ENCODE data around the gene MYOZ2. TPM values are rescaled to one million over a fixed set of nuclear protein-coding genes. Genes with fewer than 3 reads are reported as not detected.
A peak's percentile ranks its signal among the peaks of the same experiment; 100 is the strongest.

Gene MYOZ2
- total RNA-seq, 4 donors from 2014 or later: 0.21 to 0.30 (median 0.22) TPM; not detected in 1

- no peak overlapping the region for H3K4me3 ChIP-seq
- no peaks in the 10 kb centered on the region for H3K36me3 ChIP-seq
- TF ChIP-seq POLR2A (IDR thresholded peaks at IDR 0.05) (no peak), EP300 (IDR thresholded peaks at IDR 0.05) (no peak)
- TF ChIP-seq, protein P1, sequence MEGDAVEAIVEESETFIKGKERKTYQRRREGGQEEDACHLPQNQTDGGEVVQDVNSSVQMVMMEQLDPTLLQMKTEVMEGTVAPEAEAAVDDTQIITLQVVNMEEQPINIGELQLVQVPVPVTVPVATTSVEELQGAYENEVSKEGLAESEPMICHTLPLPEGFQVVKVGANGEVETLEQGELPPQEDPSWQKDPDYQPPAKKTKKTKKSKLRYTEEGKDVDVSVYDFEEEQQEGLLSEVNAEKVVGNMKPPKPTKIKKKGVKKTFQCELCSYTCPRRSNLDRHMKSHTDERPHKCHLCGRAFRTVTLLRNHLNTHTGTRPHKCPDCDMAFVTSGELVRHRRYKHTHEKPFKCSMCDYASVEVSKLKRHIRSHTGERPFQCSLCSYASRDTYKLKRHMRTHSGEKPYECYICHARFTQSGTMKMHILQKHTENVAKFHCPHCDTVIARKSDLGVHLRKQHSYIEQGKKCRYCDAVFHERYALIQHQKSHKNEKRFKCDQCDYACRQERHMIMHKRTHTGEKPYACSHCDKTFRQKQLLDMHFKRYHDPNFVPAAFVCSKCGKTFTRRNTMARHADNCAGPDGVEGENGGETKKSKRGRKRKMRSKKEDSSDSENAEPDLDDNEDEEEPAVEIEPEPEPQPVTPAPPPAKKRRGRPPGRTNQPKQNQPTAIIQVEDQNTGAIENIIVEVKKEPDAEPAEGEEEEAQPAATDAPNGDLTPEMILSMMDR (IDR thresholded peaks at IDR 0.05): no peak
- DNase-seq (ENCODE audit: low spot score in 2 of 2): no peak
- peaks cover 0 to 54% (median 9%) of the 10 kb centered on the region in 4 donors for H3K4me1 ChIP-seq
- peak overlapping the region in 2 of 4 donors; percentile 25 to 56 for H3K27ac ChIP-seq
- no peaks in the 10 kb centered on the region for H3K9me3 ChIP-seq
- no peaks in the 10 kb centered on the region for H3K27me3 ChIP-seq
- 95 to 96% methylated on average over 1 of the region's 1 CpG for WGBS, 2 donors
Measured at GRCh38 chr4:119105605-119106004, 30.0 kb upstream of the MYOZ2 start.

DNA sequence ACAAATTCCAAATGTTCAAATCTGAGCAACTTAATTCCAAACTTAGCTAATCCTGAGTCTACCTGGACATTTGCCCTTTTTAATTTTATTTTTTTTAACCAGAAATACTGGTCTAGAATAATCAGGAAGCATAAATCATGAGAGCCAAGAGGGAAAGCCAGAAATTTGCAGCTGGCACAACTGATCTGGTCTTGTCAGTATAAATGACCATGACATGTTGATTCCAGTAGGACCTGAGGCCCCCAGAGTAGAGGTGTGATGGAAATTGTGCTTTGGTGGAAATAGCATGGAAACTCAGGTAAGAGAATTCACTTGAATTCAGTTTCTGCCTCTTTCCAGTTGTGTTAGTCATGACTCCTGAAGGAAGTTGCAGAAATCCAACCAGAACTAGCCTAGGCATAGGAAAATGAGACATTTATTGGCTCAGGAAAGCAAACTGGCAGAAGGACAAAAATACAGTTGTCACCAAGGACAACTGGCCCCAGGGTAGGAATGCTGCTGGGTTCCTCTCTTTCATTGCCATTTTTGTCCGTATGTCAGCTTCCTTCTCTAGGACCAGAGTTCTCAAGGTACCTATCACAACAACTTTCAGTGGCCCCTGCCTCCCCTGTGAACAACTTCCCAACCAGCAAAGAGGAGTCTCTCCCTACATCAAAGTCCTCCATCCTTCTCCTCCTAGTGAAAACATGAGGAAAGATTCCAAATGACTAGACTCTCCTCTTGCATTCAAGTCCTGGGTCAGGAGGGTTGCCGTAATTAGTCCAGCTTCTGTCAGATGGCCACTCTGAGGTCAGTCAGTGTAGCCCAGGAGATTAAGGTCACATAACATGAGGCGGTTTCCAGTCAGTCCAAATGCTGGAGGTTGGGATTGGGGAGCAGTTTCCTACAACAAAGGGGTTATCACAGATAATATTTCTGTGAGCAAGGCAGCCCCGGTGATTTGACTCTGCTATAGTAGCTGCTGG is 29.3 kb upstream of the MYOZ2 start:
- DNase-seq (ENCODE audit: low spot score in 2 of 2): no peak
- peaks cover 0 to 49% (median 7%) of the 10 kb centered on the region in 4 donors for H3K4me1 ChIP-seq
- TF ChIP-seq, protein P1 (IDR thresholded peaks at IDR 0.05): no peak
- TF ChIP-seq EP300 (IDR thresholded peaks at IDR 0.05) (no peak), POLR2A (IDR thresholded peaks at IDR 0.05) (no peak)
- H3K4me3 ChIP-seq: no peak overlapping the region
- 52 to 62% methylated on average over 4 of the region's 4 CpGs for WGBS, 2 donors
- peak overlapping the region in 2 of 4 donors; percentile 25 to 56 for H3K27ac ChIP-seq
- H3K9me3 ChIP-seq: no peaks in the 10 kb centered on the region
- no peaks in the 10 kb centered on the region for H3K36me3 ChIP-seq
- H3K27me3 ChIP-seq: no peaks in the 10 kb centered on the region

DNA sequence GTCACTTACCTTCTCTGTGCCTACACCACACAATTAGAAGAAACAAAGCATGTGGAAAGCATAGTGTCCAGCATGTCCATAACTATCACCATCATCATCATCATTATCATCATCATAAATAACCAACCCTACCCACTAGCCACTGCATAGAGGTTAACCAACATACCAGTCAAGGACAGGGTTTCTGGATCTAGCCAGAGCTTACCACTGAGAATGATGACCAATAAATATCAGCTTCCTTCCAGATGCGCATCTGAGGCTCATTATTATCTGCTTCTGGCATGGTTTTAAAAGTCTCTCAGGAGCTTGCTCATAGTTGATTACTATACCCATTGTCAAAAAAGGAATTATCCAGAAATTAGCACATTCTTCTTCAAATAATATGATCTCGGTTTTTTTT is 25.5 kb upstream of the MYOZ2 start:
- TF ChIP-seq, protein P1 (IDR thresholded peaks at IDR 0.05): no peak
- Histone ChIP-seq H3K4me3 (no peak overlapping the region), H3K27me3 (no peaks in the 10 kb centered on the region), H3K4me1 (peaks cover 0 to 31% (median 2%) of the 10 kb centered on the region in 4 donors), H3K27ac (no peak overlapping the region), H3K36me3 (no peaks in the 10 kb centered on the region), H3K9me3 (no peaks in the 10 kb centered on the region)
- no peak for DNase-seq (ENCODE audit: low spot score in 2 of 2)
- WGBS, 2 donors: 78 to 83% methylated on average over 2 of the region's 2 CpGs

GRCh38 chr4:119111296-119111695 is 24.3 kb upstream of the MYOZ2 start:
- DNase-seq (ENCODE audit: low spot score in 2 of 2): no peak
- Histone ChIP-seq H3K27ac (no peak overlapping the region), H3K4me3 (no peak overlapping the region), H3K36me3 (no peaks in the 10 kb centered on the region), H3K4me1 (peaks cover 0 to 31% (median 5%) of the 10 kb centered on the region in 4 donors), H3K27me3 (no peaks in the 10 kb centered on the region), H3K9me3 (no peaks in the 10 kb centered on the region)
- TF ChIP-seq EP300 (IDR thresholded peaks at IDR 0.05): no peak
- TF ChIP-seq, protein P1 (IDR thresholded peaks at IDR 0.05): no peak
- TF ChIP-seq POLR2A (IDR thresholded peaks at IDR 0.05): no peak

DNA sequence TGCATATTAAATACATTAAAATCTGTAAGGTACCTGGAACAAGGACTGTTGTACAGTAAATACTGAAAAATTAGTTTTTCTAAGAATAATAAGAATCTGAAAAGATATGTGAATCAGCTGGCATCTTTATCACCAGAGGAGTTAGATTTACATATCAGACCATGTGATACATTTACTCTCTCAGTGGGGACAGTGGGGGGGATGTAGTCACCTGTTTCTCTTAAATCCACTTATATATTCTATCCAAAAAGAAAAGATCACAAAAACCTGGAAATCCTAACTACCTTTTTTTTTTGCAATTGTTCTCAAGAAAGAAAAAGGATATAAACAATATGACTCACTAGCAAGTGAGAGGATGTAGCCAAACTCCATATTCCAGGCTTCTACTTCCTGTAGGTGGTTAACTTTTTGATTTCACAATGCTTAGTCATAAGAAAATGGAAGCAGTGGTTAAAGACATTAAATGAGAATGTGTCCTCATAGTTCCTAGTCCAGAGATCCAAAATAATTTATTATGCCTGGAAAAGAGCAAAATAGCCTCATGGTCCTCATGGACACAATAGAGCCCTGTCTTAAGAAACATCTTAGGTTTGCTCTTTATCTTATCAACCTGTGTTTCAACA is 22.5 kb upstream of the MYOZ2 start:
- H3K36me3 ChIP-seq: no peaks in the 10 kb centered on the region
- H3K9me3 ChIP-seq: no peaks in the 10 kb centered on the region
- no peak for DNase-seq (ENCODE audit: low spot score in 2 of 2)
- peak overlapping the region in 2 of 4 donors; percentile 43 to 66 for H3K27ac ChIP-seq
- H3K4me1 ChIP-seq: peaks cover 0 to 46% (median 12%) of the 10 kb centered on the region in 4 donors
- H3K4me3 ChIP-seq: no peak overlapping the region
- H3K27me3 ChIP-seq: no peaks in the 10 kb centered on the region
- TF ChIP-seq EP300 (IDR thresholded peaks at IDR 0.05): peak in 1 of 2 donors; percentile 81
- TF ChIP-seq, protein P1 (IDR thresholded peaks at IDR 0.05): no peak

All from tibial nerve (tissue), 4 donors.